Endodermal cell (in vitro differentiated cells): ENCODE results near the gene MAP4K4. TPM values are rescaled to one million over a fixed set of nuclear protein-coding genes. Genes with fewer than 3 reads are reported as not detected.

Experiments
- DNase-seq: peaks from one replicate; pipeline ENCODE4 v3.0.0-alpha.2; 2017
- H3K27ac ChIP-seq: 2 replicates; pipeline ENCODE4 v1.5.1; 2013; ENCODE audit warnings: mild to moderate bottlenecking, low read depth, low read length, moderate library complexity
- H3K27me3 ChIP-seq: 2 replicates; pipeline ENCODE4 v1.6.1; 2013; ENCODE audit warnings: mild to moderate bottlenecking, low read length, moderate library complexity; ENCODE audit not compliant: insufficient read depth, control insufficient read depth, poor library complexity, severe bottlenecking
- H3K36me3 ChIP-seq: 2 replicates; pipeline ENCODE4 v1.7.0; 2013; ENCODE audit warnings: mild to moderate bottlenecking, low read length, moderate library complexity; ENCODE audit not compliant: control insufficient read depth, insufficient read depth
- H3K4me1 ChIP-seq: one replicate; pipeline ENCODE4 v1.7.0; 2013; ENCODE audit warnings: low read length; ENCODE audit not compliant: control insufficient read depth, insufficient read depth
- H3K4me3 ChIP-seq: 2 replicates; pipeline ENCODE4 v1.5.1; 2013; ENCODE audit warnings: mild to moderate bottlenecking, low read length, moderate library complexity
- H3K9ac ChIP-seq: 2 replicates; pipeline ENCODE4 v1.6.1; 2013; ENCODE audit warnings: mild to moderate bottlenecking, low read length, moderate library complexity; ENCODE audit not compliant: poor library complexity, severe bottlenecking; ENCODE audit errors: extremely low read depth
- H3K9me3 ChIP-seq: 2 replicates; pipeline ENCODE4 v1.6.1; 2013; ENCODE audit warnings: mild to moderate bottlenecking, low read length, moderate library complexity; ENCODE audit not compliant: control insufficient read depth
- H3K27ac Mint-ChIP-seq: 2 replicates; pipeline ENCODE4 v1.8.0; 2020; ENCODE audit warnings: mixed read lengths
- H3K27me3 Mint-ChIP-seq: 2 replicates; pipeline ENCODE4 v1.8.0; 2021; ENCODE audit warnings: mild to moderate bottlenecking, mixed read lengths; ENCODE audit not compliant: insufficient read depth
- H3K36me3 Mint-ChIP-seq: 2 replicates; pipeline ENCODE4 v1.8.0; 2020; ENCODE audit warnings: low read depth, mixed read lengths
- H3K4me1 Mint-ChIP-seq: 2 replicates; pipeline ENCODE4 v1.8.0; 2020; ENCODE audit warnings: mixed read lengths
- H3K4me3 Mint-ChIP-seq: 2 replicates; pipeline ENCODE4 v1.8.0; 2020; ENCODE audit warnings: mild to moderate bottlenecking, moderate library complexity, mixed read lengths
- H3K9me3 Mint-ChIP-seq: 2 replicates; pipeline ENCODE4 v1.8.0; 2020; ENCODE audit warnings: mild to moderate bottlenecking, mixed read lengths
- CTCF ChIP-seq: fragments of 200-600 bp; sonication (generic); conservative IDR thresholded peaks from 2 replicates; pipeline ENCODE4 v1.5.0; 2021; ENCODE audit warnings: antibody characterized with exemption, mild to moderate bottlenecking
- WGBS, 2 experiments: methylation state at CpG; one replicate each; pipeline versions ENCODE4 v1.1.5 to v1.1.7; 2013; ENCODE audit warnings: missing lambda C conversion rate in 2 of 2, mixed read lengths in 1 of 2; ENCODE audit not compliant: insufficient coverage in 1 of 2, insufficient read length in 1 of 2; 5-methylcytosine and 5-hydroxymethylcytosine counted together
- total RNA-seq, 2 donors: library from RNA; stranded (reverse); fragmentation: NEBNext Ultra II Directional in 1 of 2; extraction: Animal tissue kit (Norgen Biotek cat#: 25700) in 1 of 2; gene quantifications; 2 replicates in 1 of 2; 3 replicates in 1 of 2; pipeline ENCODE4 v1.2.1, GENCODE V29; 2021

Gene MAP4K4
- total RNA-seq, 2 donors from 2014 or later = 130 to 142 TPM

GRCh38 chr2:101706121-101706818 is 8.8 kb downstream of the MAP4K4 start:
- H3K4me3 ChIP-seq = no peak overlapping the region
- Mint-ChIP-seq H3K36me3 (peaks cover 41% of the 10 kb centered on the region), H3K9me3 (no peaks in the 10 kb centered on the region), H3K27ac (no peak overlapping the region), H3K4me1 (peaks cover 16% of the 10 kb centered on the region), H3K4me3 (no peak overlapping the region), H3K27me3 (no peaks in the 10 kb centered on the region)
- no peaks in the 10 kb centered on the region for H3K27me3 ChIP-seq
- H3K36me3 ChIP-seq = peaks cover 42% of the 10 kb centered on the region
- H3K4me1 ChIP-seq = no peaks in the 10 kb centered on the region
- no peak for DNase-seq
- no peaks in the 10 kb centered on the region for H3K9me3 ChIP-seq
- WGBS, 2 experiments = 93 to 98% methylated on average over 3 to 4 of the region's 4 CpGs
- H3K27ac ChIP-seq = no peak overlapping the region
- no peak for TF ChIP-seq CTCF
- H3K9ac ChIP-seq = no peak overlapping the region

DNA sequence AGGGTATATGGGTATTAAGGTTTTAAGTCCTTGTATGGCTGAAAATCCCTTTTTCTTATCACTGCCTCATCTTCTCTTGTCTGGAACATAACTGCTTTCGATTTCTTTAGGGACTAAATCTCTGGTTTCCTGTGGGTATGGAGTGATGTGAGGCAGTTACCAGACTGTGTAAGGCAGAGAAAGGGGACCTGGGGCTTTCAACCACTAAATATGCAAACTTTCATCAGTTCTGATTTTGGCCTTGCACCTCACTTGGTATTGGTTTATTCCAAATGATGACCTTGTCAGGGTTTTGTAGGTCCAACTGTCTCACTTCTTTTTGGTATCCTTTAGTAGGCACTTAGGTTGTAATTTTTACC is 9.3 kb downstream of the MAP4K4 start:
- no peak for DNase-seq
- 88% methylated on average over 1 of the region's 1 CpG; no CpG with 5 or more reads in 1 of the 2 experiments for WGBS, 2 experiments
- Mint-ChIP-seq H3K9me3 (no peaks in the 10 kb centered on the region), H3K4me1 (peaks cover 14% of the 10 kb centered on the region), H3K27me3 (no peaks in the 10 kb centered on the region), H3K36me3 (peaks cover 36% of the 10 kb centered on the region), H3K27ac (no peak overlapping the region), H3K4me3 (no peak overlapping the region)
- TF ChIP-seq CTCF = no peak
- H3K4me1 ChIP-seq = no peaks in the 10 kb centered on the region
- H3K9me3 ChIP-seq = no peaks in the 10 kb centered on the region
- no peak overlapping the region for H3K9ac ChIP-seq
- H3K27ac ChIP-seq = no peak overlapping the region
- no peak overlapping the region for H3K4me3 ChIP-seq
- H3K27me3 ChIP-seq = no peaks in the 10 kb centered on the region
- peaks cover 41% of the 10 kb centered on the region for H3K36me3 ChIP-seq

DNA sequence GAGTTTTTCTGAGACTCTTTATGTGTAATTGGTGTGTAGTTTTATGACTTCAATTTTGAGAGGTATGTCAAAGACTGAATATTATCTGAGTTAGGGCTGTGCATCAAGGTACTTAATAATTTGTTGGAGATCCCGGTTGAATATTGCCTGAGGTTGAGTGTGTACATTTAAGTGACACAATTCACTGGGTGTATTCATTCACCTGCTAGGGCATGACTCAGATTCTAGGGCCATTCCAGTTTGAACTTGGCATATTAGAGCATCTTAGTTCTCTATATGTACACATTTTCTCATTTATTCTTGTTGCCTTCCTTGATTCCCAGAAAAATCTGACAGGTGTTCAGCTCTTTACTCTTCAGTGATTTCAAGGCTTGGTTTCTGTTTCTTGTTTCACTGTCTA is 12.5 kb downstream of the MAP4K4 start:
- no peak for TF ChIP-seq CTCF
- H3K4me3 Mint-ChIP-seq = no peak overlapping the region
- Histone ChIP-seq H3K4me1 (no peaks in the 10 kb centered on the region), H3K9me3 (no peaks in the 10 kb centered on the region), H3K36me3 (peaks cover 23% of the 10 kb centered on the region), H3K4me3 (no peak overlapping the region), H3K27me3 (no peaks in the 10 kb centered on the region), H3K27ac (peak overlapping the region; percentile 2), H3K9ac (no peak overlapping the region)
- 91 to 97% methylated on average over 1 of the region's 1 CpG for WGBS, 2 experiments
- H3K9me3 Mint-ChIP-seq = no peaks in the 10 kb centered on the region
- no peak for DNase-seq
- no peak overlapping the region for H3K27ac Mint-ChIP-seq
- H3K4me1 Mint-ChIP-seq = peaks cover 14% of the 10 kb centered on the region
- peaks cover 19% of the 10 kb centered on the region for H3K36me3 Mint-ChIP-seq
- H3K27me3 Mint-ChIP-seq = no peaks in the 10 kb centered on the region
